Cardiac muscle cell (in vitro differentiated cells and primary cell): ENCODE data around the gene SMIM26. TPM values are rescaled to one million over a fixed set of nuclear protein-coding genes. Genes with fewer than 3 reads are reported as not detected.
A peak's percentile ranks its signal among the peaks of the same experiment; 100 is the strongest.
"Not testable (repeated sequence)": the region's sequence is repeated elsewhere in the genome, so short reads cannot be mapped to it uniquely, and the experiment has no call there.

Source experiments
- DNase-seq, 2 donors: peaks; one replicate each; pipeline versions ENCODE4 v3.0.0 to v3.0.0-alpha.2; 2010 to 2017; ENCODE audit warnings: low read depth in 1 of 2, low spot score in 1 of 2
- H3K27ac ChIP-seq: fragments of 200-600 bp; sonication (generic); 2 replicates; pipeline ENCODE4 v1.5.1; 2016
- H3K27me3 ChIP-seq: fragments of 200-600 bp; sonication (generic); 2 replicates; pipeline ENCODE4 v1.6.0; 2016; ENCODE audit warnings: control low read depth
- H3K36me3 ChIP-seq: fragments of 200-600 bp; sonication (generic); 2 replicates; pipeline ENCODE4 v1.5.1; 2016; ENCODE audit warnings: control low read depth
- H3K4me1 ChIP-seq: fragments of 200-600 bp; sonication (generic); 2 replicates; pipeline ENCODE4 v1.8.1; 2017; ENCODE audit warnings: low read depth, mild to moderate bottlenecking, mixed run types
- H3K4me3 ChIP-seq: fragments of 200-600 bp; sonication (generic); 2 replicates; pipeline ENCODE4 v1.5.1; 2016; ENCODE audit warnings: mild to moderate bottlenecking
- H3K9me3 ChIP-seq: fragments of 200-600 bp; sonication (generic); 2 replicates; pipeline ENCODE4 v1.5.1; 2017; ENCODE audit warnings: low read depth, mild to moderate bottlenecking, control low read depth
- CTCF ChIP-seq: IDR thresholded peaks from 2 replicates; pipeline ENCODE4 v1.5.1; 2012; ENCODE audit warnings: low read depth, mild to moderate bottlenecking, low read length
- polyA plus RNA-seq: library from polyadenylated mRNA; unstranded; fragments of >200 nt; fragmentation: Nextera tagmentation; extraction: Ambion mirVana; gene quantifications from 2 replicates; pipeline ENCODE4 v1.2.1, GENCODE V29; 2016
- total RNA-seq: library from RNA; depleted of rRNA; stranded (reverse); fragments of >200 nt; gene quantifications from 2 replicates; pipeline ENCODE4 v1.2.3, GENCODE V29; 2016

SMIM26 gene
- 152 and 213 TPM in 2 replicates for total RNA-seq
- polyA plus RNA-seq: 158 and 167 TPM in 2 replicates

- peak; percentile 91 to 93 for DNase-seq
- TF ChIP-seq CTCF: no peak
- H3K4me3 ChIP-seq: peak within 1 kb of the TSS; percentile 68
- peaks cover 12% of the 10 kb centered on the region for H3K36me3 ChIP-seq
- peaks cover 5% of the 10 kb centered on the region for H3K4me1 ChIP-seq
- H3K9me3 ChIP-seq: no peaks in the 10 kb centered on the region
- peak within 1 kb of the TSS; percentile 86 for H3K27ac ChIP-seq
- H3K27me3 ChIP-seq: no peaks in the 10 kb centered on the region
These were observed at the start of gene SMIM26 for GRCh38 chr20:18566892-18567738. Gene SMIM26, plus strand, starts transcription at chr20:18567432. Its CDS starts 47 bp downstream, at chr20:18567479.

GRCh38 chr20:18522066-18522465 is 45.2 kb upstream of the SMIM26 start:
- H3K27ac ChIP-seq, H3K9me3 ChIP-seq, H3K4me3 ChIP-seq, H3K27me3 ChIP-seq, H3K4me1 ChIP-seq, DNase-seq: not testable (repeated sequence)
- H3K36me3 ChIP-seq: peaks cover 28% of the 10 kb centered on the region

- peaks cover 32% of the 10 kb centered on the region for H3K36me3 ChIP-seq
- TF ChIP-seq CTCF: no peak
- no peak overlapping the region for H3K27ac ChIP-seq
- H3K4me3 ChIP-seq: no peak overlapping the region
- H3K9me3 ChIP-seq: no peaks in the 10 kb centered on the region
- H3K27me3 ChIP-seq: no peaks in the 10 kb centered on the region
- H3K4me1 ChIP-seq: no peaks in the 10 kb centered on the region
- no peak for DNase-seq
These were observed 44.2 kb upstream of the SMIM26 start for GRCh38 chr20:18523066-18523465.

- DNase-seq: peak in 1 of 2 donors; percentile 9
- TF ChIP-seq CTCF: no peak
- H3K4me3 ChIP-seq: no peak overlapping the region
- H3K27ac ChIP-seq: no peak overlapping the region
- H3K4me1 ChIP-seq: no peaks in the 10 kb centered on the region
- peaks cover 35% of the 10 kb centered on the region for H3K36me3 ChIP-seq
- H3K27me3 ChIP-seq: no peaks in the 10 kb centered on the region
- H3K9me3 ChIP-seq: no peaks in the 10 kb centered on the region
These were observed 42.6 kb upstream of the SMIM26 start for GRCh38 chr20:18524646-18525045.

- DNase-seq: peak in 1 of 2 donors; percentile 8
- H3K27me3 ChIP-seq, H3K27ac ChIP-seq, H3K4me1 ChIP-seq, H3K4me3 ChIP-seq, H3K9me3 ChIP-seq: not testable (repeated sequence)
- H3K36me3 ChIP-seq: peaks cover 43% of the 10 kb centered on the region
These were observed 40.5 kb upstream of the SMIM26 start for GRCh38 chr20:18526761-18527160.

- TF ChIP-seq CTCF: no peak
- no peaks in the 10 kb centered on the region for H3K27me3 ChIP-seq
- DNase-seq: no peak
- H3K4me3 ChIP-seq: no peak overlapping the region
- no peaks in the 10 kb centered on the region for H3K9me3 ChIP-seq
- H3K36me3 ChIP-seq: peaks cover 48% of the 10 kb centered on the region
- H3K27ac ChIP-seq: no peak overlapping the region
- H3K4me1 ChIP-seq: no peaks in the 10 kb centered on the region
These were observed 39.9 kb upstream of the SMIM26 start for GRCh38 chr20:18527339-18527738.
